GM12801 (cell line): ENCODE measurements around the gene BIRC7.

Experiments
- TF ChIP-seq, protein P1 (sequence below): IDR thresholded peaks from one replicate; pipeline ENCODE4 v1.5.1; 2011; ENCODE audit warnings: control low read depth; ENCODE audit not compliant: insufficient read length; ENCODE audit errors: extremely low read depth

BIRC7 gene

DNA sequence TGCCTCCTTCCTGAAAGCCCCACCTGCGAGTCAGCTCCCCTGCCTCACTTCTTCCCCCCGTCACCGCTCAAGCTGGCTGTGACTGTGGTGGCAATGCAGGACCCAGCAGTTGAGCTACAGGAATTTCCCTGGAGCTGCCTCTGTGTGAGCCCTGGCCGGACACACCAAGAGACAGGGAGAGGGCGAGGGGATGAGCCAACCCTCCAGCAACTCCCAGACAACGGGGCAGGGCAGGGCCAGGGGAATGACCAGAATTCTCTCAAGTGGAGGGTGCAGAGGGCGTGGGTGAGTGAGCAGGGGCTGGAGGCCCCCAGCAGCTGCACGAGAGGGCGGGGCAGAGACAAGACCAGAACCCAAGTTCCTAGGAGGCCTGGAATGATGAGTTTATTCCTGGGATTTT lies 32.0 kb downstream of the BIRC7 start:
- TF ChIP-seq, protein P1, sequence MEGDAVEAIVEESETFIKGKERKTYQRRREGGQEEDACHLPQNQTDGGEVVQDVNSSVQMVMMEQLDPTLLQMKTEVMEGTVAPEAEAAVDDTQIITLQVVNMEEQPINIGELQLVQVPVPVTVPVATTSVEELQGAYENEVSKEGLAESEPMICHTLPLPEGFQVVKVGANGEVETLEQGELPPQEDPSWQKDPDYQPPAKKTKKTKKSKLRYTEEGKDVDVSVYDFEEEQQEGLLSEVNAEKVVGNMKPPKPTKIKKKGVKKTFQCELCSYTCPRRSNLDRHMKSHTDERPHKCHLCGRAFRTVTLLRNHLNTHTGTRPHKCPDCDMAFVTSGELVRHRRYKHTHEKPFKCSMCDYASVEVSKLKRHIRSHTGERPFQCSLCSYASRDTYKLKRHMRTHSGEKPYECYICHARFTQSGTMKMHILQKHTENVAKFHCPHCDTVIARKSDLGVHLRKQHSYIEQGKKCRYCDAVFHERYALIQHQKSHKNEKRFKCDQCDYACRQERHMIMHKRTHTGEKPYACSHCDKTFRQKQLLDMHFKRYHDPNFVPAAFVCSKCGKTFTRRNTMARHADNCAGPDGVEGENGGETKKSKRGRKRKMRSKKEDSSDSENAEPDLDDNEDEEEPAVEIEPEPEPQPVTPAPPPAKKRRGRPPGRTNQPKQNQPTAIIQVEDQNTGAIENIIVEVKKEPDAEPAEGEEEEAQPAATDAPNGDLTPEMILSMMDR: no peak

GRCh38 chr20:63268256-63268655 lies 32.6 kb downstream of the BIRC7 start:
- TF ChIP-seq, protein P1: no peak

- TF ChIP-seq, protein P1: no peak
Observed at GRCh38 chr20:63268671-63269439, 33.1 kb downstream of the BIRC7 start.

DNA sequence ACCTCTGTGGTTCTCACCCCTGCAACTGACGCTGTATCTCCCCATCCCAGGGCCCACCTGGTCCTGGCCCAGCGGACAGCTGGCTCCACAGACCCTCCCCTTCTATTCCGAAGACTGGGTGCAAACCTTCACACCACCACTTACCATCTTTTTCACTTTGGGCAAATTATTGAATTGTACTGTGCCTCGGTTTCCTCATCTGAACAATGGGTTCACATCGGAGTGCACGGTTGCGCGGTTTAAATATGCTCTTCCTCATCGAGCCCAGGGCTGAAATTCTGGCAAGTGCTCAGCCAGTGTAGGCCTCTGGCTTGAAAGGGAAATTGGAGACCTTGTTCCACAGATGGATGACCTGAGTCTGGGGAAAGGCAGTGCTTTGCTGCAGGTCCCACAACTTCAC lies 34.0 kb downstream of the BIRC7 start:
- TF ChIP-seq, protein P1: no peak

- TF ChIP-seq, protein P1: no peak
Observed at GRCh38 chr20:63270606-63271325, 35.1 kb downstream of the BIRC7 start.

DNA sequence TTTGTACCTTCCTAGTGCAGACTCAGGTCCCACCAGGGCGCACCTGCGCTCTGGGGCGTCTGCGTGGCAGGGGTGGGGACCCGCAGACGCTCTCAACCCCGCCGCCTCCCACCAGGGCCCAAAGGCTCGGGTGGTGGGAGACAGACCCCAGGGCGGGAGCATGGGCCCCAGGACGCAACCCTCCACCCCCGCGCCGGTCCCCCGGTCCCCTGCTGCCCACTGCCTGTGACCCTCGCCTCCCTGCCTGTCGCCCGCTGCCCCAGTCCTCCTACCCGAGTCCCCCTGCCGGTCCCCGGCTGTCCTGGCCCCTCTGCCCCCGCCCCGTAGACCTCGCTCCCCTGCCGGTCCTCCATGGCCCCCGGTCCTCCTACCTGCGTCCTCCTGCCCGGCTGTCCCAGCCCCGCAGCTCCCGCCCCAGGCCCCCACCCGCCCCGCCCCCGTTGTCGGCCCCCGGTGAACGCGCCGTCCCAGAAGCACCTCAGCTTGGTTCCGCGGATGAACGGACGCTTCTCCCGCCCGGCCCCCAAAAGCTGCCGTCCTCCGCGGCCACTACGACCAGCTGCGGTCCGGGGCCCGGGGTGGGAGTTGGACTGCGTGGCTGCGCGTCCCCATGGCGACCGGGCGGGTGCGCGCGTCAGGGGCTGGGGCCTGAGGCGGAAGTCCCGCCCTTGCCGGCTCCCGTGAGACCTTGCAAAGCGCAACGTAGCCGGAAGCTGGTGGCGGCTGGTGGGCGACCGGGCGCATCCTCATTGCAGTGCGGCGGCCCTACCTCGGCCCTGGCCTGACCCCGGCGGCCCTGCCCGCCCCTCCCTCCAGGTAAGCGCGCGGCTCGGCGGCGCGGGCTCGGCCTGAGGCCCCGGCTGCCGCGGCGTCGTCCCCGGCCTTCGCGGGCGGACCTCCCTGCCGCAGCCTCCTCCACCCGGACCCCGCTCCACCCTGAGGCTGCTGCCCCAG lies 36.7 kb downstream of the BIRC7 start, which contains the start of gene ARFGAP1:
Gene ARFGAP1, plus strand, starts transcription at position 709 of the 954 bp plus-strand sequence. CDS start 2,768 bp downstream, outside the sequence.
- TF ChIP-seq, protein P1: no peak
